Spleen (tissue), 7 donors: Measurements from ENCODE around the gene ST7L.

Source experiments
- CTCF ChIP-seq, 11 experiments: fragments of 200-600 bp in 7 of 11; fragments of 450-650 bp in 4 of 11; sonication (generic) in 4 of 11; IDR thresholded peaks in 8 of 11; conservative IDR thresholded peaks in 3 of 11; 1 replicate in 7 of 11; 2 replicates in 4 of 11; pipeline versions ENCODE4 v1.4.0 to v1.8.0; 2016 to 2021; ENCODE audit warnings: antibody characterized with exemption in 11 of 11, inconsistent platforms in 4 of 11, mild to moderate bottlenecking in 1 of 11
- POLR2A ChIP-seq, 3 donors: fragments of 450-650 bp; IDR thresholded peaks; one replicate each; pipeline ENCODE4 v1.5.1; 2017; ENCODE audit warnings: antibody characterized with exemption in 3 of 3, mild to moderate bottlenecking in 1 of 3
- donor health status: DM: no; HTN: no; CAD: no; lungs with moderate emphysema.
- donor health status: DM: no; HTN: no; CAD: no.
- donor health status: DM: no; HTN: no; CAD: no.

GRCh38 chr1:112605633-112606327 is 13.2 kb downstream of the ST7L start:
- no peak for TF ChIP-seq POLR2A (IDR thresholded peaks at IDR 0.05)
- TF ChIP-seq CTCF (IDR thresholded peaks at IDR 0.05 in 8 of 11, conservative IDR thresholded peaks at IDR 0.05 in 3 of 11), result no peak
